HG03060 (cell line): ENCODE measurements around the gene GNA15.
"Not testable (repeated sequence)": the region's sequence is repeated elsewhere in the genome, so short reads cannot be mapped to it uniquely, and the experiment has no call there.

Source experiments
- ATAC-seq: cut with Tn5 transposase; IDR thresholded peaks from one replicate; pipeline ENCODE4 v1.9.1; 2021; ENCODE audit warnings: low read depth, moderate number of reproducible peaks; ENCODE audit not compliant: unreplicated experiment

GNA15 gene

GRCh38 chr19:3171894-3172672 is 36.2 kb downstream of the GNA15 start:
- ATAC-seq = no peak

- ATAC-seq = not testable (repeated sequence)
Observed at GRCh38 chr19:3172673-3173000, 36.8 kb downstream of the GNA15 start.

- ATAC-seq = no peak
Observed at GRCh38 chr19:3175781-3176714, 40.2 kb downstream of the GNA15 start.

- no peak for ATAC-seq
Observed at GRCh38 chr19:3176715-3177501, 41.1 kb downstream of the GNA15 start.

GRCh38 chr19:3178377-3178972 is 42.6 kb downstream of the GNA15 start, which contains the start of gene S1PR4:
TSS of gene S1PR4 (plus strand) at chr19:3178769. CDS start at chr19:3178793, 24 bp downstream.
- no peak for ATAC-seq

- no peak for ATAC-seq
Observed at GRCh38 chr19:3178973-3179738, 43.3 kb downstream of the GNA15 start.

- no peak for ATAC-seq
Observed at GRCh38 chr19:3179739-3180293, 44.0 kb downstream of the GNA15 start.

- no peak for ATAC-seq
Observed at GRCh38 chr19:3183721-3184641, 48.1 kb downstream of the GNA15 start.

- ATAC-seq = peak; percentile 22
Observed at GRCh38 chr19:3184847-3185460, 49.1 kb downstream of the GNA15 start.

GRCh38 chr19:3185461-3186159 is 49.8 kb downstream of the GNA15 start, which contains the start of gene NCLN:
TSS of gene NCLN (plus strand) at chr19:3185930. CDS start at chr19:3186031, 101 bp downstream.
- ATAC-seq = peak; percentile 40

- ATAC-seq = peak; percentile 4
Observed at GRCh38 chr19:3186160-3186688, 50.4 kb downstream of the GNA15 start.

- no peak for ATAC-seq
Observed at GRCh38 chr19:3186891-3187661, 51.2 kb downstream of the GNA15 start.

GRCh38 chr19:3187662-3188511 is 52.1 kb downstream of the GNA15 start:
- no peak for ATAC-seq

GRCh38 chr19:3188627-3189596 is 53.1 kb downstream of the GNA15 start:
- no peak for ATAC-seq
